CD4-positive, alpha-beta memory T cell (primary cell): Measurements from ENCODE around the gene PHKG1. TPM values are rescaled to one million over a fixed set of nuclear protein-coding genes. Genes with fewer than 3 reads are reported as not detected.
"Not testable (repeated sequence)": the region's sequence is repeated elsewhere in the genome, so short reads cannot be mapped to it uniquely, and the experiment has no call there.

Source experiments
- CTCF ChIA-PET: fragments of 350-600 bp; sonication (Branson Sonifier 250); formaldehyde crosslinking; loops from one replicate; lab custom pipeline; 2021; ENCODE audit warnings: inconsistent platforms; ENCODE audit not compliant: partially characterized antibody; lab: Charles Lee
- POLR2A ChIA-PET: fragments of 350-600 bp; sonication (Branson Sonifier 250); formaldehyde crosslinking; loops from one replicate; lab custom pipeline; 2021; ENCODE audit not compliant: partially characterized antibody; lab: Charles Lee
- DNase-seq, 5 donors: peaks; one replicate each; pipeline versions ENCODE4 v3.0.0 to v3.0.0-alpha.2; 2020 to 2022; ENCODE audit warnings: mixed read lengths in 1 of 5
- H3K27ac ChIP-seq: one replicate; pipeline ENCODE4 v1.7.0; 2013; ENCODE audit warnings: low read depth, low read length
- H3K27me3 ChIP-seq: 2 replicates; pipeline ENCODE4 v1.7.0; 2013; ENCODE audit warnings: mild to moderate bottlenecking, low read length, moderate library complexity; ENCODE audit not compliant: insufficient read depth
- H3K36me3 ChIP-seq: 2 replicates; pipeline ENCODE4 v1.7.0; 2013; ENCODE audit warnings: mild to moderate bottlenecking, low read length, moderate library complexity; ENCODE audit not compliant: insufficient read depth
- H3K4me1 ChIP-seq: 2 replicates; pipeline ENCODE4 v1.7.0; 2013; ENCODE audit warnings: mild to moderate bottlenecking, low read length, moderate library complexity; ENCODE audit not compliant: insufficient read depth
- H3K4me3 ChIP-seq, 2 donors: one replicate each; pipeline ENCODE4 v1.7.0; 2013; ENCODE audit warnings: low read length in 2 of 2, mild to moderate bottlenecking in 1 of 2
- H3K9me3 ChIP-seq, 2 donors: one replicate each; pipeline ENCODE4 v1.7.0; 2013; ENCODE audit warnings: low read length in 2 of 2, control low read depth in 1 of 2; ENCODE audit not compliant: control insufficient read depth in 1 of 2
- H3K27ac Mint-ChIP-seq, 7 donors: one replicate each; pipeline ENCODE4 v1.8.0; 2020 to 2021; ENCODE audit warnings: mixed read lengths in 7 of 7, mild to moderate bottlenecking in 6 of 7, inconsistent platforms in 3 of 7, moderate library complexity in 3 of 7
- H3K27me3 Mint-ChIP-seq, 2 donors: one replicate each; pipeline ENCODE4 v1.8.0; 2020 to 2021; ENCODE audit warnings: mixed read lengths in 2 of 2
- H3K36me3 Mint-ChIP-seq, 2 donors: one replicate each; pipeline ENCODE4 v1.8.0; 2020 to 2021; ENCODE audit warnings: mixed read lengths in 2 of 2, inconsistent platforms in 1 of 2, mild to moderate bottlenecking in 1 of 2
- H3K4me1 Mint-ChIP-seq, 4 donors: one replicate each; pipeline ENCODE4 v1.8.0; 2020 to 2021; ENCODE audit warnings: mixed read lengths in 4 of 4, mild to moderate bottlenecking in 1 of 4
- H3K4me3 Mint-ChIP-seq, 8 donors: one replicate each; pipeline ENCODE4 v1.8.0; 2020 to 2021; ENCODE audit warnings: mixed read lengths in 8 of 8, mild to moderate bottlenecking in 7 of 8, moderate library complexity in 6 of 8, inconsistent platforms in 3 of 8
- H3K9me3 Mint-ChIP-seq, 8 donors: one replicate each; pipeline ENCODE4 v1.8.0; 2020 to 2021; ENCODE audit warnings: mixed read lengths in 8 of 8, mild to moderate bottlenecking in 5 of 8, inconsistent platforms in 3 of 8, moderate library complexity in 1 of 8
- intact Hi-C: fragments of 100-400 bp; cut with micrococcal nuclease; formaldehyde crosslinking; loops from one replicate; pipeline ENCODE4 v1.15.1; 2023
- polyA plus RNA-seq, 2 donors: library from polyadenylated mRNA; unstranded; fragments of 300-500 nt; fragmentation: Illumina TruSeq; gene quantifications; one replicate each; pipeline ENCODE4 v1.2.3, GENCODE V29; 2021
- total RNA-seq, 2 experiments: library from RNA; stranded (reverse); gene quantifications; one replicate each; pipeline ENCODE4 v1.2.3, GENCODE V29; 2021

The PHKG1 gene
- total and polyA plus RNA-seq, 4 experiments from 2014 or later: 0.53 to 3.7 (median 2.9) TPM; not detected in 1

DNA sequence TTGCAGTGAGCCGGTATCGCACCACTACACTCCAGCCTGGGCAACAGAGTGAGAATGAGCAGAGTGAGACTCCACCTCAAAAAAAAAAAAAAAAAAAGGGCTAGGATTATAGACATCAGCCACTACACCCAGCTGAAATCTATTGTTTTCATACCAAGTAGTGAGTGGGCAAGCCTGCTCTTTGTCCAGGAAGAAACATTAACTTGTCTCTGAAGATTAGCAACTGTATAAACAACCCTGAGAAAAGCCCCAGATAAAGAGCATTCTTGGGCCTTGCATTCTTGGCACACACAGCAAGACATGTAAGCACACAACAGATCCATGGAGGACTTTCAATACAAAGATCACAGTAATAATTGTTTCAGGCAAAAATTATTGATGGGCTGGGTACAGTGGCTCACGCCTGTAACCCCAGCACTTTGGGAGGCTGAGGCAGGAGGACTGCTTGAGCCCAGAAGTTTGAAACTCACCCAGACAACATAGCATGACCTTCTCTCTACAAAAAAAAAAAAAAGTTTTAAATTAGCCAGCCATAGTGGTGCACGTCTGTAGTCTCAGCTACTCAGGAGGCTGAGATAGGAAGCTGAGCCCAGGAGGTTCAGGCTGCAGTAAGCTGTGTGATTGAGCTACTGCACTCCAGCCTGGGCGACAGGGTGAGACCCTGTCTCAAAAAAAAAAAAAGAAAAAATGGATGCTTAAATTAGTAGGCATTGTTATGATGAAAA is 45.9 kb downstream of the PHKG1 start:
- intact Hi-C loops: no loop called here
- H3K9me3 Mint-ChIP-seq: no peaks in the 10 kb centered on the region
- CTCF ChIA-PET: no interaction called here

DNA sequence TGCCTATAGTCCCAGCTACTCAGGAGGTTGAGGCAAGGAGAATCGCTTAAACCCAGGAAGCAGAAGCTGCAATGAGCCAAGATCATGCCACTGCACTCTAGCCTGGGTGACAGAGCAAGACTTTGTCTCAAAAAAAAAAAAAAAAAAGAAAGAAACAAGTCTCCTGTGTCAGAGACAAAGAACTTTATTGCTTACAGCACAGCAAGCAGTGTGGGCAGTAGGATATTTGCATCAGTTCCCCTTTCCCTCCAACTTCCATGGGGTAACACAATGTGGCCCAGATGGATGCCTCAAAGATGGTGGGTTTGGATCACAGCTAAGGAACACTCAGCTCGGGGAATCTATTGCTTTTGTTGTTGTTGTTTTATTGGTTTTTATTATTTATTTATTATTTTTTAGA is 47.0 kb downstream of the PHKG1 start:
- DNase-seq, H3K4me3 ChIP-seq, H3K4me1 ChIP-seq, H3K27me3 Mint-ChIP-seq, H3K27me3 ChIP-seq, H3K9me3 ChIP-seq, H3K4me3 Mint-ChIP-seq, H3K9me3 Mint-ChIP-seq, H3K36me3 ChIP-seq, POLR2A ChIA-PET, H3K27ac Mint-ChIP-seq, intact Hi-C loops, H3K27ac ChIP-seq, H3K36me3 Mint-ChIP-seq, CTCF ChIA-PET: not testable (repeated sequence)
- H3K4me1 Mint-ChIP-seq: peaks cover 3 to 10% (median 10%) of the 10 kb centered on the region in 4 donors

More for the DNA sequence above, 45.9 kb downstream of the PHKG1 start:
- no peak overlapping the region for H3K4me3 Mint-ChIP-seq
- H3K27me3 Mint-ChIP-seq: no peaks in the 10 kb centered on the region
- no peak overlapping the region for H3K27ac ChIP-seq
- POLR2A ChIA-PET: no interaction called here
- no peaks in the 10 kb centered on the region for H3K27me3 ChIP-seq
- no peaks in the 10 kb centered on the region for H3K36me3 ChIP-seq
- peaks cover 0 to 5% of the 10 kb centered on the region in 2 donors for H3K36me3 Mint-ChIP-seq
- H3K4me1 Mint-ChIP-seq: peaks cover 6 to 20% (median 14%) of the 10 kb centered on the region in 4 donors
- H3K4me1 ChIP-seq: peaks cover 13% of the 10 kb centered on the region
- H3K9me3 ChIP-seq: no peaks in the 10 kb centered on the region
- no peak overlapping the region for H3K4me3 ChIP-seq
- H3K27ac Mint-ChIP-seq: peak overlapping the region in 2 of 7 donors; percentile 19 to 30
- no peak for DNase-seq

DNA sequence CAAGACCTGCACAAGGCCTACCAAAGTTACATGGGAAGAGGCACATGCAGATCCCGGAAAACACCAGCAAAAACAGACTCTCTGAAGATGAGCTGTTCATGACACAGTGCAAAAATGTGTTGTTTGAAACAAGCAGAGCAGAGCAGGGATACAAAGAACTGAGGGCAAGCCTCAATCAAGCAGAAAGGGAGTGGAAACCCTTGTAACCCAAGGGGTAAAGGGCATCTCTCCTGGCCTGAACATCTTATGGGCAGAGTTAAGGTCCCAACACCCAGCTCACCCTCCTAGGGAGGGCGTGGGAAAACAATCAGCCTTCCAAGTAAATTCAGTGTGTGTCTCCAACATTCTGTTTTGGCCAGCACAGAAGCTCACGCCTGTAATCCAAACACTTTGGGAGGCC is 52.0 kb downstream of the PHKG1 start:
- intact Hi-C loops: no loop called here
- no peaks in the 10 kb centered on the region for H3K27me3 Mint-ChIP-seq
- H3K4me3 ChIP-seq: no peak overlapping the region
- H3K36me3 ChIP-seq: no peaks in the 10 kb centered on the region
- no peaks in the 10 kb centered on the region for H3K4me1 ChIP-seq
- no peak for DNase-seq
- no peaks in the 10 kb centered on the region for H3K36me3 Mint-ChIP-seq
- ChIA-PET CTCF (interaction anchor here (0.6 kb wide), 1 partner anchor 34 kb away, joined by 4 read pairs; no protein-coding TSS in a partner anchor), POLR2A (no interaction called here)
- no peaks in the 10 kb centered on the region for H3K27me3 ChIP-seq
- H3K27ac Mint-ChIP-seq: peak overlapping the region in 1 of 7 donors; percentile 74
- no peaks in the 10 kb centered on the region for H3K4me1 Mint-ChIP-seq
- no peaks in the 10 kb centered on the region for H3K9me3 Mint-ChIP-seq
- no peaks in the 10 kb centered on the region for H3K9me3 ChIP-seq
- no peak overlapping the region for H3K27ac ChIP-seq
- H3K4me3 Mint-ChIP-seq: no peak overlapping the region

DNA sequence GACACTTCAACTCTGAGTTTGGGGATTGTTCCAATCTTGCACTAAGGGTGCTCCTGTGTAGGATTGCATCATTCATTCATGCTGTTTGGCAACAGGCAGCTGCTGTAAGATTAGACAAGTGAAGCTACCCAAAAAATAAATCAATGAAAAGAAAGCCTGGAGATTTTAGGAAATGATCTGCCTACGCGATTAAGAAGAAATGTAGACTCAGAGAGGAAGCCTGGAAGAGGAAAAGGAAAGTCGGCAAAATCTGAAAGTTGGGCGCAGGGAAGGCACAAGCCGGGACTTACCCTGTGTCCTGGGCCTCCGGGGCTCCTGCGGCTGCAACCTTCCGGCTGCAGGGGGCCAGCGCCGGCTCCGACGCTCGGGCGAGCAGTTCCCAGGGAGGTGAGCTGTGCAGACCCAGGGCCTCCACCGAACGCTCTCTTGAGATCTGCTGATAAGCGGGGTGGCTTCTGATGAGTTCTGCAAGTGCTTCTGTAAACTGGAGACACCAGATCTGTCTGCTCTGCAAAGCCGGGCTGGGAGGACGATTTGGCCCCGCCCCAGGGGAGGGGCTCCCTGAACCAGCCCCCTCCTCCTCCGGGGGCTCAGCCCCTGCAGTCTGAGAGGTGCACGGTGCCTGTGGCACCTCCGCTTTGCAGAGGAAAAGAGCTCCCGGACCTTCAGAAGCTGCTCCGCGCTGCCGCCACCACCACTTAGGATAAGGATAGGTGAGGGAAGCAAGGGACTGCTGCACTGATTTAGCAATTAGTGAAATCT is 58.9 kb downstream of the PHKG1 start:
- Mint-ChIP-seq H3K36me3 (no peaks in the 10 kb centered on the region), H3K9me3 (no peaks in the 10 kb centered on the region), H3K4me3 (peak overlapping the region; percentile 82 to 94 (median 88)), H3K27ac (peak overlapping the region; percentile 3 to 91 (median 77)), H3K27me3 (no peaks in the 10 kb centered on the region), H3K4me1 (peaks cover 3 to 13% (median 6%) of the 10 kb centered on the region in 4 donors)
- intact Hi-C loops: no loop called here
- Histone ChIP-seq H3K27ac (peak overlapping the region; percentile 46), H3K27me3 (no peaks in the 10 kb centered on the region), H3K4me1 (no peaks in the 10 kb centered on the region), H3K4me3 (peak overlapping the region; percentile 82 to 93), H3K36me3 (no peaks in the 10 kb centered on the region), H3K9me3 (no peaks in the 10 kb centered on the region)
- peak; percentile 65 to 72 (median 70) for DNase-seq
- ChIA-PET POLR2A (interaction anchor here (0.6 to 2.0 kb wide), 5 partner anchors 17 to 31 kb away, joined by 3 to 20 read pairs (median 6); partner anchors contain the start of genes CCT6A, PSPH and SUMF2), CTCF (interaction anchor here (1.5 to 1.6 kb wide), 3 partner anchors 17 to 40 kb away, joined by 4 to 6 read pairs (median 6); partner anchors contain the start of genes CCT6A and PSPH)

DNA sequence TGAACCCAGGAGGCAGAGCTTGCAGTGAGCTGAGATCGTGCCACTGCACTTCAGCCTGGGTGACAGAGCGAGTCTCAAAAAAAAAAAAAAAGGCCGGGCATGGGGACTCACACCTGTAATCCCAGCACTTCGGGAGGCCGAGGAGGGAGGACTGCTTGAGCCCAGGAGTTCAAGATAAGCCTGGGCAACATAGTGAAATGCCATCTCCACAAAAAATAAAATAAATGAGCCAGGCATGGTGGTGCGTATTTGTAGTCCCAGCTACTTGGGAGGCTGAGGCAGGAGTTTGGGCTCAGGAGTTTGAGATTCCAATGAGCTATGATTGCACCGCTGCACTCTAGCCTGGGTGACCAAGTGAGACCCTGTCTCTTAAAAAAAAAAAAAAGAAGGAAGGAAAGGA is 60.2 kb downstream of the PHKG1 start:
- H3K9me3 ChIP-seq, H3K36me3 ChIP-seq, H3K27me3 ChIP-seq, POLR2A ChIA-PET, H3K4me1 ChIP-seq, CTCF ChIA-PET, DNase-seq, H3K27ac Mint-ChIP-seq, intact Hi-C loops, H3K4me3 ChIP-seq, H3K9me3 Mint-ChIP-seq, H3K36me3 Mint-ChIP-seq, H3K27ac ChIP-seq, H3K27me3 Mint-ChIP-seq: not testable (repeated sequence)
- Mint-ChIP-seq H3K4me1 (peaks cover 3 to 13% (median 6%) of the 10 kb centered on the region in 4 donors), H3K4me3 (peak overlapping the region in 3 of 8 donors; percentile 14 to 71 (median 26))

GRCh38 chr7:56031556-56031955 is 61.2 kb downstream of the PHKG1 start:
- DNase-seq, H3K9me3 Mint-ChIP-seq, H3K4me3 ChIP-seq, H3K27me3 Mint-ChIP-seq, H3K27me3 ChIP-seq, H3K36me3 ChIP-seq, H3K9me3 ChIP-seq, POLR2A ChIA-PET, intact Hi-C loops, H3K27ac ChIP-seq, H3K4me1 ChIP-seq, H3K36me3 Mint-ChIP-seq, CTCF ChIA-PET: not testable (repeated sequence)
- peak overlapping the region in 1 of 7 donors; percentile 79 for H3K27ac Mint-ChIP-seq
- H3K4me1 Mint-ChIP-seq: peaks cover 3 to 13% (median 6%) of the 10 kb centered on the region in 4 donors
- peak overlapping the region in 1 of 8 donors; percentile 43 for H3K4me3 Mint-ChIP-seq

GRCh38 chr7:56030340-56030739 is 62.4 kb downstream of the PHKG1 start:
- DNase-seq: no peak
- Histone ChIP-seq H3K36me3 (no peaks in the 10 kb centered on the region), H3K27ac (no peak overlapping the region), H3K9me3 (no peaks in the 10 kb centered on the region), H3K4me1 (no peaks in the 10 kb centered on the region), H3K27me3 (no peaks in the 10 kb centered on the region), H3K4me3 (no peak overlapping the region)
- no peaks in the 10 kb centered on the region for H3K27me3 Mint-ChIP-seq
- H3K36me3 Mint-ChIP-seq: no peaks in the 10 kb centered on the region
- H3K4me3 Mint-ChIP-seq: no peak overlapping the region
- peaks cover 3 to 13% (median 7%) of the 10 kb centered on the region in 4 donors for H3K4me1 Mint-ChIP-seq
- intact Hi-C loops: no loop called here
- H3K9me3 Mint-ChIP-seq: no peaks in the 10 kb centered on the region
- ChIA-PET POLR2A (no interaction called here), CTCF (interaction anchor here (2.4 kb wide), 1 partner anchor 44 kb away, joined by 9 read pairs; no protein-coding TSS in a partner anchor)
- no peak overlapping the region for H3K27ac Mint-ChIP-seq
